Activated gamma-delta T cell (primary cell): ENCODE results near the gene EIF2S2.

Source experiments
- DNase-seq: peaks from one replicate; lab custom pipeline; 2025; lab: John Stamatoyannopoulos, UW

Gene EIF2S2

DNA sequence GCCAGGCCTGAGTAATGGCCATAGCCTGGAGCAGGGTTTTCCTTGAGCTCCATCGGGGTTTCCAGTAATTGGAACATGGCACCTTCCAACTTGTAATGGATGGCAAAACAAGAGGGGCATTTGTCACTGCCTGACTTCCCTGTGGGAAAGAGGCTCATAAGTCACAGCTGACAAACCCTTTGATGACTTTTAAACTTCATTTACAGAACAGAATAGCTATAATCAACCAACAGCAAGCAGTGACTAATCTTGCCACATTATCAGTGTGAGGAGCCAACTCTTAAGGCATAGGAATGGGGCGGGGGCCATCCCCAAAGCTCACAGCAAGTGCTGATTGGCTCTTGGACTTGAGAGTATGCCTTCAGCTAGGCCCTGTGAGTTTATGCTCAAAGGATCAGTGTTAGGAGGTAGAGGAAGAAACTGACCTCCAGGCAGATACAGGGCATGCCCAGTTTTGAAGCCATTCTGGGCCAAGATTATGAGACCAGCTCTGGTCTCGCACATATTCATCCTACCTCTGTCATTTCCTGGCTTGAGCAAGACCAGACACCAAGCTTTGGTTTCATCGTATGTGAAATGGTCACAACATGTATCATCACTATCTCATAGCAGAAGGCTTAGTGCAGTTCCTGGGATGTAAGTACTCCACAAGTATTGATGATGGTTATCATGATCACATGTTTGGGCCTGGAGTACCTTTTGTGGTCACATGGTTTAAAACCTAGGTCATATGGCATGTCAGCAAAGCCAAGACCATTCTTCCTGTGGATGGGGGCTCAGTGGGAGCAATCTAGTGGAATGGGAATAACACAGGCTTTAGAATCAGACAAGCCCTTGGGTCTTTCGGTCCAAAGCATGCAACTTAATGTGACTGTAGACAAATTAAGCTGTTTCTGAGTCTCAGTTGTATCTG lies 49.2 kb downstream of the EIF2S2 start:
- no peak for DNase-seq

DNA sequence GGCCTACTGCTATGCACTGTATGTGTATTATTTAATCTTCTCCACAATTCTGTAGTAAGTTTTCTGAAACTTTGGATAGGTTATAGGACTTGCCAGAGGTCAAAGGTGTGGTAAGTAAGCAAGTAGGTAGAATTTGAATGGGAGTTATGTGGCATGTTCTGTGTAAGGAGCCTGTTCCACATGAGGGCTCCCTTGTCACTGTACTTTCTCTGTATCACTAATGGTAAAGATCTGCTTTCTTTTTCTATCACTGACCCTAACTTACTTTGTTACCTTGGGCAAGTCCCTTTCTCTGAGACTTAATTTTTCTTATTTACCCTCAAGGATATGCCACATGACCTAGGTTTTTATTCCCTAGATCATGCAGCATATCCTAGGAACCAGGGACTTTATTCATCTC lies 50.3 kb downstream of the EIF2S2 start:
- no peak for DNase-seq

DNA sequence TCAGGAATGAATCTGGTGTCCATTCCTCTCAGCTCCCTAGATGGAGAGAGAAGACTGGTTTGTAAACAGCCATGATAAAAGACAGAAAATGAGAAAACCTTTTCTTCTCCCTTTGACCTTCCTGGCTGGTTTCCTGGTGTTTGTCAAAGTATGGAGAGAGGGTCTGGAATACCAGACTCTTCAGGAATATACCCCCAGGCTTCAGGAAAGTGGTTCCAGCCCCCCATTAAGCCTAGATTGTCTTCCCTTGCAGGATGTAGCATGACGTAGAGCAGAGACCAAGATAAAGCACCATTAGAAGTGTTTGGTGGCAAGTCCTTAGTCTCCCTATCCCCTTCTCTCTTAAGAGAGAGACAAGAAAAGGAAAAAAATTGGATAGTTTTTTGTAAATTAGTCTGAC lies 51.1 kb downstream of the EIF2S2 start:
- no peak for DNase-seq

DNA sequence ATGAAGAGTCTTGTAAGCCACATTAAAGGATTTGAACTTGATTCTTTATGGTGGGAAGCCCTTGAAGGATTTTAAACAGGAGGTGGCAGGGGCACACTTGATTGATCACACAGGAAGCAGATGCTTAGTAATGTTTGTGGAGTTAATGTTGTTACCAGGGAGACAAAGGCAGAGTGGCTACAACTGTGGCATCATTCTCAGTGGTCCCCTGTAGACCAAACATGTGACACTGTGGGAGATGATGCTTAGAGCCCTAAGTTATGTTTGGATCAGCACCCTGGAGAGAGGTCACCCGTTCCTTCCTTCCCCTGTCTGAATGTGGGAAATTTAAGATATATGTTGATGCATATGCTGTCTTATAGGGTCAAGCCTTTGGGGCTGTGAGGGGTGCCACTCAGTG lies 53.2 kb downstream of the EIF2S2 start:
- no peak for DNase-seq

DNA sequence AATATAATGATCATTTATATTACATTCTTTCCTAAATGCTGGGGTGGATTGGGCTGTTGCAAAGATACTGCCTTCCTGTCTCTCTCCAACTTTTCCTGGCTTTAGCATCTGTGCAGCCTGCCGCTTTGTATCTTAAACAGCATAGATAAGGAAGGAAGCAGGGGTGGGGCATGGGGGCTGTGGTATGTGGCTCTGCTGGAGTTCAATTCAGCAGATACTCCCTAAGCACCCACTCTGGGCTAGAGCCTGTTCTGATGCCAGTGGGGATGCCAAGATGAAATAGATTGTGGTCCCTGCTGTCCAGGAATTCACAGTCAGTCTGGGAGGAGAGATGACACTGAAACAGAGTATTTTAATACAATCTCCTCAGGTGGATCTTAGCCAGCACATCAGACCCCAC lies 56.8 kb downstream of the EIF2S2 start:
- DNase-seq = no peak

DNA sequence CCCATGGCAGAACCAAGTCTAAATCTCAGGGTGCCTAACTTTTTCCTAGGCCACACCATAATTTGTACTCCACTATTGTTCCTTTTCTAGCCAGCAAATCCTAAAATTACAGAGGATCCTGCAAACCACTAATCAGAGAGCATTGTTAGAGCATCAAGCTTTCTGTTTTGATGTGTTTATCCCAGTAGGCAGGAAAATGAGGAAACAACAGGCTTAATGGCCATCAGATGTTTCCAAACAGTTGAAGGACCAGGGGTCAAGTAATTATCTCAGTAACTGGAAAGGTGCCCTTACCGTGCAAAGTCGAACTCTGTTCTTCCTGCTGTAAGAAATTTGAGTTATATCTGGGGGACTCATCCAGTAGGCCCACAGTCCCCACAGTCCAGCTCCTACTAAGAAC lies 59.6 kb downstream of the EIF2S2 start:
- DNase-seq = no peak

DNA sequence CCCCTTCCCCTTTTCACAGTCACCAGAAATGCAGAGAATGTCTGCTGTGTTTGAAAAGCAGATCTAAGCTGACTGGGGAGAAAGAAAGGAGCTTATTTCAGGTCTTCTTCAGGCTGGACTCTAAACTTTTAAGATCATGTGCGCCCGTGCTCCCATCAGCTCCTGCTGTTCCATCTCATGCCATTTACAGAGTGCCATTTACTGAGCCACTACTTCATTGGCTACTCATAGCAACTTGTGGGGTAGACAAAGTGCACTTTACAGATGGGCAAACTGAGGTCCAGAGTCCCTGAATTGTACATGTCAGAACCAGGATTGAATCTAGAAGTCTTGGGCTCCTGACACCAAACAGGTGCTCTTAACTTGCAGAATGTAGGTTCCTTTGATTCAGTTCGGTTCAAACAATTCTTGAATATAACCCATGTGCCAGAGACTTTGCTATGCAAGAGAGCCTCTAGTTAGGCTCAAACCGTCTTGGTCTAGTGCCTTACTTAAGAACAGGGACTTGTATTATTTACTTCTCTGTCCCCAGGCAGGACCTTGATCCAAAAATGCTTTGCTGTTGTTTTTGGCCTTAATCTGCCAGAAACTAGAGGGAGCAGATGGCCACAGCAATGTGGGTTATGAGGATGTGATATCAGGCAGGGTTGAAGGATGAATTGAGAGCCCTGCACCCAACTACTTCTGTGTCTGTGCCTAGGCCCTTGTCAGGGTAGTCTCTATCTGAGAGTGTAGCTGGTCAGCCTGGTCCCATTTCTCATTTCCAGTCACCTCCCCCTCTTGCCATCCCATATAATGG lies 61.9 kb downstream of the EIF2S2 start:
- DNase-seq = no peak

DNA sequence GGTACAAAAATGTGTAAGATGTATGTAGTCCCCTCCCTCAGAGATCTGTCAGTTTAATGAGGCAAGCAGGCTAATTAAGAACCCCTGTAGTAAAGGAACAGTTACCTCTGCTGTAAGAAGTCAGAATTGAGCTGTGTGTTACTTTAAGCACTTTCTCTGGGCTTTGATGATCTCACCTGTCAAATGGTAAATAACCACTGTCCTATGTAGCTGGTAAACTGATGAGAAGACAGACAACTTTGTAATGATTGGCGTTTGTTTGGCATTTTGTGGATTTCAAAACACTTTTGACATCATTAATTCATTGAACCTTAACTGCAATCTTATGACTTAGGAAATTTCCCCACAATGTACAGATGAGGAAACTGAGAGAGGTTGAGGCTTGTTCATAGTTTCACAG lies 62.7 kb downstream of the EIF2S2 start:
- no peak for DNase-seq

DNA sequence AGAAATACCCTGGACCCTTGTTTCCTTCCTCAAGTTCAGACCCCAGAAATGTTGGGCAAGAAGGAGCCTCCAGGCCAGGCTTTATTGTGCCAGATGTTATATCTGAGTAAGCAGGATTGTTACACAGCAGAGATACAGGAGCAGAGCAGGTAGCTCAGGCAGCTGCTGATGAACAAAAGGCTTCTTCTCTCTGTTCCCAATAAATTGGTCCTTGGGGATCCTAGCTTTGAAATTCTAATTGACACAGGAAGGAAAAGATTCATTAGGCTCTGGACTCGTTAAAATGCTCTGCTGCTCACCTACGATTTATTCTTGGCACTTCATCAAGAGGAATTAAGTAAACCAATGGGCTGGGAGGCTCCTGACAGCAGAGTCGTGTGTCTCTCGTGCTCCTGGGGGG lies 64.1 kb downstream of the EIF2S2 start:
- no peak for DNase-seq

DNA sequence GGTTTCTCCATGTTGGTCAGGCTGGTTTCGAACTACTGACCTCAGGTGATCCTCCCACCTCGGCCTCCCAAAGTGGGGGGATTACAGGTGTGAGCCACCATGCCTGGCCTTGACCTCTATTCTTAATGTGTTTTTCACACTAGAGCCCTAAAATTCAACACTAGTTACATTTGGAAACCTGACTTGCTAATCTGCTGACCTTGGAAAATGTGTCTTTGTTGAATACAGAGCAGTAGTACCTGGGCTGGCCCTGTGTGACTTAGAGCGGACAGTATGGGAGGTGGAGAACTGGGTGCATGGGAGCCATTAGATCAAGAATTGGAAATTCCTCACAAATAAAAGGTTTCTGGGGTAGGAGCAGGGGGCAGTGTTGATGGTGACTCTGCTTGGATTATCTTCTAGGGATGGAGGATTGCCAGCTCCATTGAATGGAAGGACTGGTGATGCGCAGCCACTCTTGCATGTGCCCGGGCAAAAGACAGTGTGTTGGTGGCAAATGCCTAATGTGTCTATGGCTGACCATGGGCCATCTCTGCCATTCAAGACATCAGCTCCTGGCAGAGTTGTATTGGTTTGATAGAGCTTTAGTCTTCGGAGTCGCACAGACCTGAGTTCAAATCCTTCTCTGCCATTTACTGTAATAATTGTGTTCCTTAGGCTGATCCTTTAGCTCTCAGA lies 64.9 kb downstream of the EIF2S2 start:
- no peak for DNase-seq

DNA sequence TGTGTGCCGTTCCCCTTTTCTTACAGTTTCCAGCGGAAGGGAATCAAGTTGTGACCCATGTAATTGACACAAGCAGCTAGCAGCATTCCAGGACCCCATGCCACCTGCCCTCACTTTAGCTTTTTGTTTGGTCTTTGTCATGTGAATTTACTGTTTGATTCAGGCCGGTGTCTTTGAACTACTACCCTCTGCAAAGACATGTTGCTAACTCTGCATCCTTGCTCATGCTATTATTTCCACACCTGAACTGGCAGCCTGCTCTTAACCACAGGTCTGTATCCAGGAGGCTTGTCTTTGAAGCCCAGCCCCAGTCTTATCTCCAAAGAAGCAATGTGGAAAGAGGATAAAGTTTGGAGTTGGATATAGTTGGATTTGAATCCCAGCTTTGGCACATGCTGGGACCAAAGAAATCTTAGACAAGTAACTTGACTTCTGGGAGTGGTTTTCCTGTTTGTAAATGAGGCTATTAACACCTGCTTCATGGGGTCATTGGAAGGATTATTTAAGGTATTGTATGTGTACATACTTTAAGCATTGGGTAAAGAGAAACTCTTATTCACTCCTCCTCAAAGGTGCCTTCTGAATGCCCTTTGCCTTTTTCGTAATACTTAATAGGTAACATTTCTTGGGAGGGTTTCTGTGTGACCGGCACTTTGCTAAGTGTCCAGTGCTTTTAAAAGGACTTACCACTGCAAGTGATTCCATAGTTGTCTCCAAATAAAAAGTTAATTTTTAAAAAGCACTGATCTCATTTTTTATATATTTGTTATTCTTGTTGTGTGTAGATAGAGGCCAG lies 65.9 kb downstream of the EIF2S2 start:
- no peak for DNase-seq

DNA sequence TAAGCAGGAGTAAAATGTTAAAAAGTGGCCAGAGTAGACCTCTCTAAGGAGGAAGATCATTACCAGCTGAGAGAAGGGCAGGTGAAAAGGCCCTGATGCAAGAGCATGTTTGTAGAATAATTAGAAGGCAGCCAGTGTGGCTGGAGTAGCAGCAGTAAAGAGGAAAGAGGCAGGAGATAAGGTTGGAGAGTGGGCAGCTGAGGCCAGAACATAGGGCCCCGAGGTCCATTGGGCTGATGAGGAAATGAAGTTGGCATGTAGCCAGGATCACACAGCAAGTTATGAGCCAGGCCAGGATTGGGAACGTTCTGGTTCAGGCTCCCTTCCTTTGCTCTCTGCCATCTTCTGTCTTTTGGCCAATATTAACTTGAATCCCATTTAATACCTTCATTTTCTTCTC lies 66.7 kb downstream of the EIF2S2 start:
- DNase-seq = no peak

DNA sequence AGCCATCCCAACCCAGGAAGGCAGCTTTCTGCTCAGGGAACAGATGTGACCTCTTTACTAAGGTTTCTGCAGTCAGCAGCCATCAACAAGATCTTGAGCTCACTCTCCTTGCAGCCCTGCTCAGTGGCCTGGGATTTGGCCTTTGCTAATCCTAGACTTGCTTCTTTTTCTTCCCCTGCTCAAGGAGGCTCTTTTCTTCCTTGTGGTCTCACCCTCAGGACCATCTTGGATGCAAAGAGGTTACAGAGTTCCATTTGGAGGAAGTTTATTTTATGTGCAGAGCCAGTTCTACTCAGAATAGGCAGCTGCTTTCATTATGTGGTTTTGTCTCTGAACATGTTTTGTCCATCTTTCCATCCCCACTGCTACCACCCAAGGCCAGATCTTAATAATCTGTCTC lies 69.0 kb downstream of the EIF2S2 start:
- DNase-seq = no peak

DNA sequence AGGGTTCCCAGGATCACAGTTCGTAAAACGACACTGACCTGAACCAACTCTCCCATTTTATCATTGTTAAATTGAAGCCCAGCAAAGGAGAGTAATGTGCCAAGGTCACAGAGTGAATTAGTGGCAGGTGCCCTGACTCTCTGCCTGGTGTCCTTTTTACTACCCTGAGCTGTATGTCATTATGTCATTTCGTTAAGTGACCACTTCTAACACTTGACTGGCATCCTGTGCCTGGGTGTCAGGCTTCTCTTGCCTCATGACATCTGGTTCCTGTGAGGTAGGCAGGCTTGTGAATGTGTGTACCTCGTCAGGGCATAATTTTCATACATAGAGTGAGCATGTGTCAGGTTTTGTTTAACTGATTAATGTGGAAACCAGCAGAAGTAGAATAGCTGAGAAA lies 69.8 kb downstream of the EIF2S2 start:
- no peak for DNase-seq

DNA sequence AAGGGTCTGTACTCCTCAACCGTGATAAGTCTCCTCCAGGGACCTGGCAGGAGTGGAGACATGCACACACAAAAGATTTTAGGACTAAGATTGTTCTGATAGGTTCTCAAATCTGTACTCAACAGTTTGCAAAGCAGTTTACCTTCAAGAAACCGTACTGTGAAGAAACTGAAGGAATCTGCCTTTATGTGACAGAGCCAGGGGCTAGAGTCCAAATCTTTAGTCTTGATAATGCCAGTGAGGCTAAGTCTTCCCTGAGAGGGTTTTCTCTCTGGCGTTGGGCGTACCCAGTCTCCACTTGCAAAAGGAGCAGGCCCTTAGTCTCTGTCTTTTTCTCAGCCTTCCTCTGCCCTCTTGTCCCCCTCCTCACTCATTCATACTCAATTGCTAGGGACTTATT lies 70.8 kb downstream of the EIF2S2 start:
- DNase-seq = no peak

DNA sequence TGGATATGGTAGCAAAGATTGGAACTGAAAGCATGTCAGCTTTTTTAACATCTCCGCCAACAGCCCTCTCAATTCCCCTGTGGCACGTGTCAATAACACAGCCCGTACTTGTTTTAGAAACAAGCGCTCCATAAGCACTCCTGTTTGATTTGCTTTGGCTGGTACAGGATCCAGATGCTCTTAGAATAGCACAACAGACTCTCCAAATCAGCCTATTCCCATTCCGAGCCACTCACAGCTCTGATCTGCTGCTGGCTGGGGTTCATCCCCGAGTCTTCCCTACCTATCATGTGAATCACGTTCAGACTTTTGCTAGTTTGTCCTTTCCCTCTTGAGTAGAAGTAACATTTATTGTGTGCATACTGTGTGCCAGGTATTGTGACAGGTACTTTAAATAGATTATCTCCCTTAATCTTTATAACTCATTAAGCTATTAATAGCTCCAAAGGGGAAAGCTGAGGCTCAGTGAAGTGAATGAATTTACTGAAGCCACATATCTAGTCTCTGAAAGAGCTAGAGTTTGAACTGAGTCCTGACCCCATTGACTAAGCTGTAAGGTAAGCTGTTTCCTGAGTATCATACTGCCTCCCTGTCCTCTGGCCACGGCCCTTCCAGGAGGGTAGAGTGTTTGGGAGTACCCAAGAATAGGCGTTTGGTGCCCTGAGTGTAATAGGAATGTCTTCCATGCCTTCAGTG lies 71.6 kb downstream of the EIF2S2 start:
- no peak for DNase-seq
